Cardiac muscle cell (in vitro differentiated cells and primary cell): ENCODE data around the gene RAD21L1. TPM values are rescaled to one million over a fixed set of nuclear protein-coding genes. Genes with fewer than 3 reads are reported as not detected.

Experiments used
- DNase-seq, 2 donors: peaks; one replicate each; pipeline versions ENCODE4 v3.0.0 to v3.0.0-alpha.2; 2010 to 2017; ENCODE audit warnings: low read depth in 1 of 2, low spot score in 1 of 2
- H3K27ac ChIP-seq: fragments of 200-600 bp; sonication (generic); 2 replicates; pipeline ENCODE4 v1.5.1; 2016
- H3K27me3 ChIP-seq: fragments of 200-600 bp; sonication (generic); 2 replicates; pipeline ENCODE4 v1.6.0; 2016; ENCODE audit warnings: control low read depth
- H3K36me3 ChIP-seq: fragments of 200-600 bp; sonication (generic); 2 replicates; pipeline ENCODE4 v1.5.1; 2016; ENCODE audit warnings: control low read depth
- H3K4me1 ChIP-seq: fragments of 200-600 bp; sonication (generic); 2 replicates; pipeline ENCODE4 v1.8.1; 2017; ENCODE audit warnings: low read depth, mild to moderate bottlenecking, mixed run types
- H3K4me3 ChIP-seq: fragments of 200-600 bp; sonication (generic); 2 replicates; pipeline ENCODE4 v1.5.1; 2016; ENCODE audit warnings: mild to moderate bottlenecking
- H3K9me3 ChIP-seq: fragments of 200-600 bp; sonication (generic); 2 replicates; pipeline ENCODE4 v1.5.1; 2017; ENCODE audit warnings: low read depth, mild to moderate bottlenecking, control low read depth
- polyA plus RNA-seq: library from polyadenylated mRNA; unstranded; fragments of >200 nt; fragmentation: Nextera tagmentation; extraction: Ambion mirVana; gene quantifications from 2 replicates; pipeline ENCODE4 v1.2.1, GENCODE V29; 2016
- total RNA-seq: library from RNA; depleted of rRNA; stranded (reverse); fragments of >200 nt; gene quantifications from 2 replicates; pipeline ENCODE4 v1.2.3, GENCODE V29; 2016
- TF ChIP-seq, protein P1 (sequence below): IDR thresholded peaks from 2 replicates; pipeline ENCODE4 v1.5.1; 2012; ENCODE audit warnings: low read depth, mild to moderate bottlenecking, low read length

The RAD21L1 gene
- total and polyA plus RNA-seq, 2 experiments from 2014 or later: 0.16 to 0.33 TPM

DNA sequence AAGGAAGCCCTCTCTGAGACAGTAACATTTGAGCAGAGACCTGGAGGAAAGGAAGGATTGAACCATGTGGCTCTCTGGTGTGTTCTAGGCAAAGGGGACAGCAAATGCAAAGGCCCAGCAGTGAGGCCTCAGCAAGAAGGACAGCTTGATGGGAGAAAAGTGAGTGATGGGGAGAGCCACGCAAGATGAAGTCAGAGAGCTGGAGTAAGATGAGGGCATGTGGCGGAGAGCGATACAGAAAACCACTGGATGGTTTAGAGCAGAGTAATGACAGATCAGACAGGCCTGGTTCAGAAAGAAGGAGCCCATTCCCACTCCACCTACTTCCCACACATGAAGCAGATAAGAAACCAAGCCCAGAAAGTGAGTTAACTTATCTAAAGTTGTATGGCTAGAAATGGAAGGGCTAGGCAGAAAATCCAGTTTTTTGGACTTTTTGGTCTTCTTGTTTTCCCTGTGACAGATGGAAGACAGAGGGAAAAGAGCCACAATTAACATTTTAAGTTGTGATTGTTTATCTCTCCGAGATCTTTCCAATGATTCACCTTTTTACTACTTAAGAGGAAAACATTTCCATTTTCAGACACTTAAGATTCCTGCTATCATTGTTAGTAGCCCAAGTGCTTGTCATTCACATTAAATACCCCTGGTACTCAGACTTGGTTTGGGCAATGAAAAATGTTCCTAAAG, 39.5 kb downstream of the RAD21L1 start:
- Histone ChIP-seq H3K4me3 (peak overlapping the region; percentile 44), H3K27ac (peak overlapping the region; percentile 7), H3K36me3 (no peaks in the 10 kb centered on the region), H3K4me1 (peaks cover 9% of the 10 kb centered on the region), H3K27me3 (no peaks in the 10 kb centered on the region), H3K9me3 (no peaks in the 10 kb centered on the region)
- DNase-seq: no peak
- TF ChIP-seq, protein P1, sequence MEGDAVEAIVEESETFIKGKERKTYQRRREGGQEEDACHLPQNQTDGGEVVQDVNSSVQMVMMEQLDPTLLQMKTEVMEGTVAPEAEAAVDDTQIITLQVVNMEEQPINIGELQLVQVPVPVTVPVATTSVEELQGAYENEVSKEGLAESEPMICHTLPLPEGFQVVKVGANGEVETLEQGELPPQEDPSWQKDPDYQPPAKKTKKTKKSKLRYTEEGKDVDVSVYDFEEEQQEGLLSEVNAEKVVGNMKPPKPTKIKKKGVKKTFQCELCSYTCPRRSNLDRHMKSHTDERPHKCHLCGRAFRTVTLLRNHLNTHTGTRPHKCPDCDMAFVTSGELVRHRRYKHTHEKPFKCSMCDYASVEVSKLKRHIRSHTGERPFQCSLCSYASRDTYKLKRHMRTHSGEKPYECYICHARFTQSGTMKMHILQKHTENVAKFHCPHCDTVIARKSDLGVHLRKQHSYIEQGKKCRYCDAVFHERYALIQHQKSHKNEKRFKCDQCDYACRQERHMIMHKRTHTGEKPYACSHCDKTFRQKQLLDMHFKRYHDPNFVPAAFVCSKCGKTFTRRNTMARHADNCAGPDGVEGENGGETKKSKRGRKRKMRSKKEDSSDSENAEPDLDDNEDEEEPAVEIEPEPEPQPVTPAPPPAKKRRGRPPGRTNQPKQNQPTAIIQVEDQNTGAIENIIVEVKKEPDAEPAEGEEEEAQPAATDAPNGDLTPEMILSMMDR: no peak

DNA sequence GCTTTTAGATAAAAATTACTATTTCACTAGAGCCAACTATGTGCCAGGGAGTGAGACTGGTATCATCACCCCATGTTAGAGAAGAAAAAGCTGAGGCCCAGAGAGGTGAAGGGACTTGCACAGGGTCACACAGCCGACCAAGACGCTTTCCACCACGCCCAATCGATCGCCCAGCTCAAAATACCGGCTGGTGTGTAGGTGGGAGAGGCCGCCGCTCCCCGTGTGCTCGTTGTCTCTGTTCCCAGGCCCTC, 40.0 kb downstream of the RAD21L1 start:
- DNase-seq: no peak
- Histone ChIP-seq H3K4me3 (peak overlapping the region; percentile 44), H3K27me3 (no peaks in the 10 kb centered on the region), H3K9me3 (no peaks in the 10 kb centered on the region), H3K4me1 (peaks cover 9% of the 10 kb centered on the region), H3K27ac (peak overlapping the region; percentile 7), H3K36me3 (no peaks in the 10 kb centered on the region)
- TF ChIP-seq, protein P1: no peak

DNA sequence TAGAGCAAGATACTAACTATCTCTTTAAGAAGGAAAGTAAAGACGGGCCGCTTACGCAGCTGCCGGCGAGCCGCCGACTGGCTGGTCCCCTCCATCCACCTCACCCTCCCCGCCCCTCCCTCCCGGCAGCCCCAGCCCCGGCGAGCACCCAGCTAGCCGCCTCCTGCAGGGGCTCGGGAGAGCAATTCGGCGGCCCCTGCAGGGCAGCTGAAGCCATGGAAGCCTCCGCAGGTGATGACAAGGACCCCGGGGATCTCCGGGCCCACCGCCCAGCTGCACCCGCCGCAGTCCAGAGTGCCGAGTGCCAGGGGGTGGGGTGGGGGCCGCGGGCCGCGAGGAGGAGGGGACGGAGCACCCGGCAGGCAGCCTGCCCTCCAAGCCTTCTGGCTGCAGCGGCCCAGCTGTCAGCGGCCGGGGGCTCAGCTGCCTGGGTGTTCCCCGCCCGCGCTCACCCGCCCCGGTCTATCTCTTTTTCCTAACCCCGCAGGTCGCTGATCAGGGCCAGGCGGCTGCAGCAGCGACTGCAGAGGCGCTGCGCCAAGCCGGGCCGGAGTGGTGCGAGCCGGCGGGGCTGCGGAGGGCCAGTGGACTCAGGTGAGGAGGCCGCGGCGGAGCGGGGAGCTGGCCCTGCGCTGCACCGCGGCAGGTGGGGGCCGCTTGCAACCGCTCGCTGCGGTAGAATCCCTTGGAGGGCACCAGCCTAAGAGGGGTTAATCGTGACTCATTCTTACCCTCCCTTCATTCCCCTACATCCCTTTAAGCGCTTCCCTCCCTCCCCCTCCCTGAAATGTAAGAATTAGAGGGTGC, 40.5 kb downstream of the RAD21L1 start, which contains the start of gene SNPH:
Gene SNPH (plus strand): TSS at position 128 of the 807 bp plus-strand sequence. CDS start 29,946 bp downstream, outside the sequence.
- Histone ChIP-seq H3K4me1 (peaks cover 9% of the 10 kb centered on the region), H3K36me3 (no peaks in the 10 kb centered on the region), H3K9me3 (no peaks in the 10 kb centered on the region), H3K27me3 (no peaks in the 10 kb centered on the region), H3K27ac (peak within 1 kb of the TSS; percentile 7), H3K4me3 (peak within 1 kb of the TSS; percentile 44)
- peak; percentile 79 to 83 for DNase-seq
- TF ChIP-seq, protein P1: no peak

DNA sequence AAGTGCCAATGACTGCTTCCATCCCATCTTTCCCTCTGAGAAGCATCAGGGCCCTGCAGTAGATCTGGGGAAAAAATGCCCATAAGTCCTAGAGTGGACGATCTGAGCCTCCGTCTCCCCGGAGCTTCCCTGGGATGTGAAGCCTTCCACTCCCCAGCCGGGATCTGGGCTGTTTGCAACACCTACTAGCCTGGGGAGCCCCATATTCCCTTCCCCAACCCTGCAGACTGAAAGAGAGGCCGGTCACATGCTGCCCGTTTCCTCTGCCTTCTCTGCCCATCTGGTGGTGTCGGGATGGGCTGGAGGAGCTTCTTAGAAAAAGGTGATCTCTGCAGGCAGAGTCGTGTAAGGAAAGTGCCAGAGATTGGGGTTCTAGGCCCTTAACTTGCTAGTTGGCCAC, 41.3 kb downstream of the RAD21L1 start:
- no peaks in the 10 kb centered on the region for H3K27me3 ChIP-seq
- no peak overlapping the region for H3K27ac ChIP-seq
- no peaks in the 10 kb centered on the region for H3K9me3 ChIP-seq
- peaks cover 9% of the 10 kb centered on the region for H3K4me1 ChIP-seq
- H3K36me3 ChIP-seq: no peaks in the 10 kb centered on the region
- TF ChIP-seq, protein P1: no peak
- peak overlapping the region; percentile 44 for H3K4me3 ChIP-seq
- no peak for DNase-seq

DNA sequence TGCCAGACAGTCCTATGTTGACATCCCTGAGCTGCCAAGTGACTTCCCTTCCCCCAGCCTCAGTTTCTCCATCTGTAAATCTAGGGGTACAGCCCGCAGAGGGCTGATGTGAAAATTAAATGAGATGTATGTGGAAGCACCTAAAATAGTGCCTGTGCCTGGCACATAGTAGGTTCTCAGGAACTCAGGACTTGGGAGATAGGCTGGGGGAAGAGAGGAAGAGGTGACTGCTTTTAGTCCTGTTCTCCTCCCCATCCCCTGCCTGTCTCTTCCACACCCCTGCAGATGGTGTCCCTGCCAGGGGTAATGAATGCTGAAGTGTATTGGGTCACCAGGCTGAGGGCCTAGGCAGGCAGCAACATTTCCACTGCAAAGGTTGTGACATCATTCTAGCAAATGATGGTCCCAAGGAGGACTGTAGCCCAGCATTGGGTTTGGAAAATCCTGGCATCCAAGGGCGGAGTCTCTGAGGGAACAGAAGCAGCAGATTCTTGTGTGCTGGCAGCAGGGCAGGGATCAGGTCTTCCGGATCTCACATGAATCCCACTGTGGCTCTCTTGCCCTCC, 42.0 kb downstream of the RAD21L1 start:
- TF ChIP-seq, protein P1: no peak
- Histone ChIP-seq H3K4me1 (peaks cover 9% of the 10 kb centered on the region), H3K27ac (no peak overlapping the region), H3K27me3 (no peaks in the 10 kb centered on the region), H3K4me3 (no peak overlapping the region), H3K9me3 (no peaks in the 10 kb centered on the region), H3K36me3 (no peaks in the 10 kb centered on the region)
- no peak for DNase-seq
